Central memory CD4-positive, alpha-beta T cell (primary cell): Measurements from ENCODE around the gene RERE.
A peak's percentile ranks its signal among the peaks of the same experiment; 100 is the strongest.
"Not testable (repeated sequence)": the region's sequence is repeated elsewhere in the genome, so short reads cannot be mapped to it uniquely, and the experiment has no call there.

Experiments used
- DNase-seq: peaks from one replicate; pipeline ENCODE4 v3.0.0; 2022

Gene RERE

GRCh38 chr1:8712413-8713231 is 104.8 kb downstream of the RERE start:
- DNase-seq, result no peak

GRCh38 chr1:8711873-8712412 is 105.5 kb downstream of the RERE start:
- DNase-seq, result no peak

- no peak for DNase-seq
These were observed 106.3 kb downstream of the RERE start for GRCh38 chr1:8711151-8711550.

- no peak for DNase-seq
These were observed 109.2 kb downstream of the RERE start for GRCh38 chr1:8708259-8708658.

- DNase-seq, result no peak
These were observed 110.4 kb downstream of the RERE start for GRCh38 chr1:8706995-8707396.

- no peak for DNase-seq
These were observed 111.1 kb downstream of the RERE start for GRCh38 chr1:8706291-8706690.

- no peak for DNase-seq
These were observed 112.5 kb downstream of the RERE start for GRCh38 chr1:8704866-8705506.

- DNase-seq, result peak; percentile 26
These were observed 114.3 kb downstream of the RERE start for GRCh38 chr1:8702850-8703810.

- no peak for DNase-seq
These were observed 115.0 kb downstream of the RERE start for GRCh38 chr1:8702472-8702849.

GRCh38 chr1:8701794-8702471 is 115.5 kb downstream of the RERE start:
- DNase-seq, result no peak

GRCh38 chr1:8699679-8700078 is 117.8 kb downstream of the RERE start:
- no peak for DNase-seq

GRCh38 chr1:8698937-8699447 is 118.4 kb downstream of the RERE start:
- DNase-seq, result no peak

- DNase-seq, result no peak
These were observed 119.3 kb downstream of the RERE start for GRCh38 chr1:8698012-8698630.

GRCh38 chr1:8695442-8695841 is 122.0 kb downstream of the RERE start:
- not testable (repeated sequence) for DNase-seq

GRCh38 chr1:8693107-8693506 is 124.3 kb downstream of the RERE start:
- DNase-seq, result no peak

GRCh38 chr1:8691662-8692061 is 125.8 kb downstream of the RERE start:
- no peak for DNase-seq

- DNase-seq, result no peak
These were observed 127.3 kb downstream of the RERE start for GRCh38 chr1:8690253-8690525.

- DNase-seq, result no peak
These were observed 127.8 kb downstream of the RERE start for GRCh38 chr1:8689431-8690252.

GRCh38 chr1:8687538-8687937 is 129.9 kb downstream of the RERE start:
- DNase-seq, result no peak

GRCh38 chr1:8687039-8687438 is 130.4 kb downstream of the RERE start:
- no peak for DNase-seq

GRCh38 chr1:8685463-8685862 is 132.0 kb downstream of the RERE start:
- no peak for DNase-seq
